Astrocyte of the spinal cord (primary cell): ENCODE data around the gene PHYHIPL.

Experiments used
- DNase-seq: peaks from one replicate; pipeline ENCODE4 v3.0.0; 2011; ENCODE audit warnings: low read depth, low spot score
- H3K4me3 ChIP-seq: 2 replicates; pipeline ENCODE4 v1.5.1; 2011; ENCODE audit warnings: low read depth, mild to moderate bottlenecking, low read length, moderate library complexity
- CTCF ChIP-seq: IDR thresholded peaks from 2 replicates; pipeline ENCODE4 v1.5.1; 2012; ENCODE audit warnings: low read depth, mild to moderate bottlenecking, low read length, inconsistent platforms
- in situ Hi-C: cut with HindIII; loops from 2 replicates; pipeline ENCODE4 v1.10.0; 2017; ENCODE audit warnings: low sequenced_read_pairs

The PHYHIPL gene

GRCh38 chr10:59134785-59135184, 41.7 kb upstream of the PHYHIPL start:
- DNase-seq: no peak
- H3K4me3 ChIP-seq: no peak overlapping the region
- in situ Hi-C loops: no loop called here
- no peak for TF ChIP-seq CTCF

GRCh38 chr10:59135275-59135674, 41.2 kb upstream of the PHYHIPL start:
- no peak overlapping the region for H3K4me3 ChIP-seq
- in situ Hi-C loops: no loop called here
- DNase-seq: no peak
- TF ChIP-seq CTCF: no peak

- no peak for DNase-seq
- H3K4me3 ChIP-seq: no peak overlapping the region
- TF ChIP-seq CTCF: no peak
- in situ Hi-C loops: no loop called here
These were observed 38.4 kb upstream of the PHYHIPL start for GRCh38 chr10:59138052-59138451.

GRCh38 chr10:59143544-59143943, 32.9 kb upstream of the PHYHIPL start:
- no peak for DNase-seq
- H3K4me3 ChIP-seq: no peak overlapping the region
- in situ Hi-C loops: no loop called here
- no peak for TF ChIP-seq CTCF

- no peak overlapping the region for H3K4me3 ChIP-seq
- in situ Hi-C loops: no loop called here
- DNase-seq: no peak
- TF ChIP-seq CTCF: no peak
These were observed 27.7 kb upstream of the PHYHIPL start for GRCh38 chr10:59148701-59149100.

GRCh38 chr10:59155556-59155955, 20.9 kb upstream of the PHYHIPL start:
- DNase-seq: no peak
- no peak for TF ChIP-seq CTCF
- in situ Hi-C loops: no loop called here
- H3K4me3 ChIP-seq: no peak overlapping the region

- H3K4me3 ChIP-seq: no peak overlapping the region
- no peak for DNase-seq
- TF ChIP-seq CTCF: no peak
- in situ Hi-C loops: no loop called here
These were observed 8.9 kb upstream of the PHYHIPL start for GRCh38 chr10:59167512-59167911.
